Keratinocyte (primary cell): ENCODE data around the gene SELENBP1. TPM values are rescaled to one million over a fixed set of nuclear protein-coding genes. Genes with fewer than 3 reads are reported as not detected.

ENCODE experiments used
- DNase-seq: peaks from one replicate; pipeline ENCODE4 v3.0.0-alpha.2; 2011; ENCODE audit warnings: low read depth, missing footprints, low spot score
- FAIRE-seq: peaks from 2 replicates; lab custom pipeline; 2011; peaks lifted over from hg19 to GRCh38; lab: Jason Lieb, UNC
- H2AFZ ChIP-seq: 2 replicates; pipeline ENCODE4 v1.6.0; 2012; ENCODE audit warnings: low read length, control low read depth, inconsistent platforms; ENCODE audit not compliant: control insufficient read depth
- H3K27ac ChIP-seq: 2 replicates; pipeline ENCODE4 v1.5.1; 2011; ENCODE audit warnings: low read length; ENCODE audit not compliant: control insufficient read depth, insufficient read depth
- H3K27me3 ChIP-seq: 3 replicates; pipeline ENCODE4 v1.6.0; 2011; ENCODE audit warnings: low read length; ENCODE audit not compliant: control insufficient read depth, insufficient read depth; ENCODE audit errors: extremely low read depth
- H3K36me3 ChIP-seq, 2 experiments: 2 replicates in 1 of 2; 3 replicates in 1 of 2; pipeline ENCODE4 v1.5.1; 2011; ENCODE audit warnings: low read length in 2 of 2, mild to moderate bottlenecking in 1 of 2; ENCODE audit not compliant: control insufficient read depth in 2 of 2, insufficient read depth in 2 of 2; ENCODE audit errors: extremely low read depth in 1 of 2
- H3K4me1 ChIP-seq: 3 replicates; pipeline ENCODE4 v1.5.1; 2011; ENCODE audit warnings: low read length; ENCODE audit not compliant: control insufficient read depth, insufficient read depth; ENCODE audit errors: extremely low read depth
- H3K4me2 ChIP-seq: 3 replicates; pipeline ENCODE4 v1.6.0; 2011; ENCODE audit warnings: low read depth, low read length; ENCODE audit not compliant: control insufficient read depth, insufficient read depth; ENCODE audit errors: extremely low read depth
- H3K4me3 ChIP-seq, 3 experiments: fragments of 200-600 bp in 1 of 3; sonication (generic) in 1 of 3; 2 replicates in 2 of 3; 3 replicates in 1 of 3; pipeline ENCODE4 v1.5.1; 2011 to 2016; ENCODE audit warnings: low read length in 3 of 3, mild to moderate bottlenecking in 3 of 3, control low read depth in 2 of 3, inconsistent platforms in 1 of 3, low read depth in 1 of 3, mixed read lengths in 1 of 3, mixed run types in 1 of 3, moderate library complexity in 1 of 3; ENCODE audit not compliant: control insufficient read depth in 2 of 3, insufficient read depth in 2 of 3; ENCODE audit errors: extremely low read depth in 1 of 3
- H3K79me2 ChIP-seq: 2 replicates; pipeline ENCODE4 v1.6.0; 2012; ENCODE audit warnings: low read length; ENCODE audit not compliant: control insufficient read depth, insufficient read depth
- H3K9ac ChIP-seq: 3 replicates; pipeline ENCODE4 v1.6.0; 2011; ENCODE audit warnings: low read length; ENCODE audit not compliant: control insufficient read depth, insufficient read depth; ENCODE audit errors: extremely low read depth
- H3K9me1 ChIP-seq: 3 replicates; pipeline ENCODE4 v1.6.0; 2011; ENCODE audit warnings: low read length; ENCODE audit not compliant: control insufficient read depth, insufficient read depth; ENCODE audit errors: extremely low read depth
- H3K9me3 ChIP-seq: 2 replicates; pipeline ENCODE4 v1.5.1; 2012; ENCODE audit warnings: low read depth, low read length; ENCODE audit not compliant: control insufficient read depth
- H4K20me1 ChIP-seq: 3 replicates; pipeline ENCODE4 v1.6.0; 2011; ENCODE audit warnings: low read length; ENCODE audit not compliant: control insufficient read depth, insufficient read depth; ENCODE audit errors: extremely low read depth
- CTCF ChIP-seq, 3 experiments: IDR thresholded peaks in 1 of 3; conservative IDR thresholded peaks in 1 of 3; optimal IDR thresholded peaks in 1 of 3; 2 replicates in 2 of 3; 3 replicates in 1 of 3; pipeline versions ENCODE3 to v1.5.1; 2011; ENCODE audit warnings: low read length in 3 of 3, mild to moderate bottlenecking in 3 of 3, moderate library complexity in 2 of 3, control low read depth in 1 of 3, inconsistent platforms in 1 of 3; ENCODE audit not compliant: insufficient read depth in 2 of 3; ENCODE audit errors: extremely low read depth in 1 of 3
- EZH2 ChIP-seq: IDR thresholded peaks from one replicate; pipeline ENCODE4 v1.6.1; 2012; ENCODE audit warnings: inconsistent platforms, mild to moderate bottlenecking, low read length, moderate library complexity
- dilution Hi-C: fragments of 300-500 bp; cut with MboI; formaldehyde crosslinking; loops from one replicate; pipeline ENCODE4 v1.7.0; 2020; ENCODE audit warnings: low sequenced_read_pairs; ENCODE audit not compliant: extremely low pct_ligation_motif_present
- polyA plus RNA-seq, 5 experiments: library from polyadenylated mRNA; depleted of rRNA in 3 of 5; stranded (reverse) in 3 of 5; stranded (forward) in 1 of 5; unstranded in 1 of 5; fragments of >200 nt; gene quantifications; 1 replicate in 1 of 5; 2 replicates in 3 of 5; 3 replicates in 1 of 5; pipeline versions ENCODE4 v1.2.1 to v1.2.3, GENCODE V29; 2011 to 2012; ENCODE audit warnings: missing spikeins in 2 of 5, low read depth in 1 of 5, low replicate concordance in 1 of 5

SELENBP1 gene
- polyA plus RNA-seq, 1 donor (not counting 4 experiments of a cell fraction or from before 2014, with no cell fraction given), result 3.0 TPM

- Histone ChIP-seq H3K36me3 (peaks cover 11 to 15% of the 10 kb centered on the region in 2 experiments), H3K79me2 (peaks cover 29% of the 10 kb centered on the region), H3K4me3 (no peak overlapping the region), H3K4me1 (peaks cover 22% of the 10 kb centered on the region), H3K27me3 (no peaks in the 10 kb centered on the region), H3K27ac (peak overlapping the region; percentile 49), H2AFZ (no peak overlapping the region), H3K9me1 (no peaks in the 10 kb centered on the region), H4K20me1 (no peaks in the 10 kb centered on the region), H3K9ac (no peak overlapping the region), H3K9me3 (no peaks in the 10 kb centered on the region), H3K4me2 (peak overlapping the region; percentile 98)
- dilution Hi-C loops, result no loop called here
- DNase-seq (no peak), FAIRE-seq (no peak)
- TF ChIP-seq EZH2 (no peak), CTCF (optimal IDR thresholded peaks at IDR 0.05 in 1 of 3, IDR thresholded peaks at IDR 0.05 in 1 of 3, conservative IDR thresholded peaks at IDR 0.05 in 1 of 3; ENCODE audit: extremely low read depth in 1 of 3, insufficient read depth in 2 of 3, low read length in 3 of 3) (no peak)
These were observed 47.3 kb downstream of the SELENBP1 start for GRCh38 chr1:151325231-151325630.

GRCh38 chr1:151324390-151324930 is 48.0 kb downstream of the SELENBP1 start:
- dilution Hi-C loops, result no loop called here
- Histone ChIP-seq H3K4me2 (no peak overlapping the region), H3K36me3 (peaks cover 13 to 15% of the 10 kb centered on the region in 2 experiments), H4K20me1 (no peaks in the 10 kb centered on the region), H2AFZ (no peak overlapping the region), H3K9me3 (no peaks in the 10 kb centered on the region), H3K9me1 (no peaks in the 10 kb centered on the region), H3K27ac (no peak overlapping the region), H3K79me2 (peaks cover 30% of the 10 kb centered on the region), H3K9ac (no peak overlapping the region), H3K27me3 (no peaks in the 10 kb centered on the region), H3K4me1 (peaks cover 22% of the 10 kb centered on the region), H3K4me3 (no peak overlapping the region)
- DNase-seq (no peak), FAIRE-seq (no peak)
- TF ChIP-seq CTCF (optimal IDR thresholded peaks at IDR 0.05 in 1 of 3, IDR thresholded peaks at IDR 0.05 in 1 of 3, conservative IDR thresholded peaks at IDR 0.05 in 1 of 3; ENCODE audit: extremely low read depth in 1 of 3, insufficient read depth in 2 of 3, low read length in 3 of 3) (no peak), EZH2 (no peak)
